Natural killer cell (primary cell): ENCODE measurements around the gene ESR1. TPM values are rescaled to one million over a fixed set of nuclear protein-coding genes. Genes with fewer than 3 reads are reported as not detected.
A peak's percentile ranks its signal among the peaks of the same experiment; 100 is the strongest.

Experiments used
- ATAC-seq, 3 donors: fragments of 150-1000 bp in 2 of 3; fragments of 200-7000 bp in 1 of 3; cut with Tn5 transposase; 1 replicate in 1 of 3; 2 replicates in 2 of 3; pipeline ENCODE4 v1.10.0; 2021; ENCODE audit warnings: mild to moderate bottlenecking in 2 of 3, moderate library complexity in 2 of 3
- DNase-seq, 2 donors: peaks; one replicate each; pipeline versions ENCODE4 v3.0.0 to v3.0.0-alpha.2; 2013 to 2021; ENCODE audit warnings: mixed read lengths in 1 of 2
- H3K27ac ChIP-seq: one replicate; pipeline ENCODE4 v1.5.1; 2013; ENCODE audit warnings: mild to moderate bottlenecking, low read length
- H3K27me3 ChIP-seq: one replicate; pipeline ENCODE4 v1.6.1; 2013; ENCODE audit warnings: low read length; ENCODE audit not compliant: control insufficient read depth, insufficient read depth
- H3K36me3 ChIP-seq: one replicate; pipeline ENCODE4 v1.6.1; 2013; ENCODE audit warnings: low read length; ENCODE audit not compliant: control insufficient read depth, insufficient read depth
- H3K4me1 ChIP-seq: one replicate; pipeline ENCODE4 v1.6.1; 2013; ENCODE audit warnings: low read length; ENCODE audit not compliant: control insufficient read depth, insufficient read depth
- H3K4me3 ChIP-seq: one replicate; pipeline ENCODE4 v1.5.1; 2013; ENCODE audit warnings: low read length
- H3K9me3 ChIP-seq: one replicate; pipeline ENCODE4 v1.6.1; 2013; ENCODE audit warnings: low read length; ENCODE audit not compliant: control insufficient read depth, insufficient read depth
- H3K27ac Mint-ChIP-seq, 2 donors: one replicate each; pipeline ENCODE4 v1.8.0; 2022; ENCODE audit warnings: mild to moderate bottlenecking in 2 of 2, mixed read lengths in 2 of 2, moderate library complexity in 1 of 2
- H3K27me3 Mint-ChIP-seq, 2 donors: one replicate each; pipeline ENCODE4 v1.8.0; 2022; ENCODE audit warnings: low read depth in 2 of 2, mixed read lengths in 2 of 2
- H3K36me3 Mint-ChIP-seq: one replicate; pipeline ENCODE4 v1.8.0; 2022; ENCODE audit warnings: mixed read lengths
- H3K4me1 Mint-ChIP-seq, 2 donors: one replicate each; pipeline ENCODE4 v1.8.0; 2022; ENCODE audit warnings: mixed read lengths in 2 of 2
- H3K4me3 Mint-ChIP-seq: one replicate; pipeline ENCODE4 v1.8.0; 2022; ENCODE audit warnings: mild to moderate bottlenecking, moderate library complexity, mixed read lengths
- H3K9me3 Mint-ChIP-seq, 2 donors: one replicate each; pipeline ENCODE4 v1.8.0; 2022; ENCODE audit warnings: mixed read lengths in 2 of 2
- WGBS: methylation state at CpG from one replicate; pipeline ENCODE4 v1.1.7; 2013; ENCODE audit warnings: missing lambda C conversion rate; ENCODE audit not compliant: insufficient coverage; 5-methylcytosine and 5-hydroxymethylcytosine counted together
- intact Hi-C: fragments of 100-400 bp; cut with micrococcal nuclease; formaldehyde crosslinking; loops from one replicate; pipeline ENCODE4 v1.14.2; 2022
- total RNA-seq, 4 donors: library from RNA; stranded (reverse); fragments of 120-200 nt in 1 of 4; gene quantifications; one replicate each; pipeline versions ENCODE4 v1.2.3 to v1.2.4, GENCODE V29; 2013 to 2022
- TF ChIP-seq, protein P1 (sequence below): fragments of 200-600 bp; IDR thresholded peaks from one replicate; pipeline ENCODE4 v1.8.0; 2022; ENCODE audit warnings: antibody characterized with exemption

The ESR1 gene
- total RNA-seq, 3 donors from 2014 or later (not counting 1 experiment from before 2014, with no cell fraction given), result 0.11 to 0.64 (median 0.60) TPM

DNA sequence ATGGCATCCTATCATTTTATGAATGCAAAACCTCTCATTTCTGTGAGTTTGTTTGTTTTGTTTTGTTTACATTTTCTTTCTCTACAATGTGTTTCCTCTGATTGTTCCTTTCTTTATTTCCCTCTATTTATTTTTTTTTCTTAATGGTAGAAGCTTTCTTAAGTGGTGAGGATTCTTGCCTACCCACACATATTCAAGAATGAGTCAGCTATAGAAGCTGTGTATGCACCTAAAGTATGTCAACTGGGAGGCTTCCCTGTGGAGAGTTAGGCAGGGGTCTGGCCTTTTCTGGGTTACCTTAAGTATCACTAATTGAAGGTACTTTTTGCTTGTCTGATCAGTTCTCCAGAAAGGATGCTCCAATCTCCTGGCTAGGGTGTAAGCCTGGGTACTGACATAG lies 354.0 kb downstream of the ESR1 start:
- DNase-seq (no peak), ATAC-seq (no peak)
- Mint-ChIP-seq H3K4me3 (no peak overlapping the region), H3K27ac (peak overlapping the region; percentile 7), H3K9me3 (no peaks in the 10 kb centered on the region), H3K36me3 (peaks cover 11% of the 10 kb centered on the region), H3K4me1 (peaks cover 7 to 12% of the 10 kb centered on the region in 2 donors), H3K27me3 (no peaks in the 10 kb centered on the region)
- Histone ChIP-seq H3K9me3 (no peaks in the 10 kb centered on the region), H3K27me3 (no peaks in the 10 kb centered on the region), H3K36me3 (peaks cover 52% of the 10 kb centered on the region), H3K4me1 (no peaks in the 10 kb centered on the region), H3K4me3 (no peak overlapping the region), H3K27ac (no peak overlapping the region)
- intact Hi-C loops, result no loop called here
- TF ChIP-seq, protein P1, sequence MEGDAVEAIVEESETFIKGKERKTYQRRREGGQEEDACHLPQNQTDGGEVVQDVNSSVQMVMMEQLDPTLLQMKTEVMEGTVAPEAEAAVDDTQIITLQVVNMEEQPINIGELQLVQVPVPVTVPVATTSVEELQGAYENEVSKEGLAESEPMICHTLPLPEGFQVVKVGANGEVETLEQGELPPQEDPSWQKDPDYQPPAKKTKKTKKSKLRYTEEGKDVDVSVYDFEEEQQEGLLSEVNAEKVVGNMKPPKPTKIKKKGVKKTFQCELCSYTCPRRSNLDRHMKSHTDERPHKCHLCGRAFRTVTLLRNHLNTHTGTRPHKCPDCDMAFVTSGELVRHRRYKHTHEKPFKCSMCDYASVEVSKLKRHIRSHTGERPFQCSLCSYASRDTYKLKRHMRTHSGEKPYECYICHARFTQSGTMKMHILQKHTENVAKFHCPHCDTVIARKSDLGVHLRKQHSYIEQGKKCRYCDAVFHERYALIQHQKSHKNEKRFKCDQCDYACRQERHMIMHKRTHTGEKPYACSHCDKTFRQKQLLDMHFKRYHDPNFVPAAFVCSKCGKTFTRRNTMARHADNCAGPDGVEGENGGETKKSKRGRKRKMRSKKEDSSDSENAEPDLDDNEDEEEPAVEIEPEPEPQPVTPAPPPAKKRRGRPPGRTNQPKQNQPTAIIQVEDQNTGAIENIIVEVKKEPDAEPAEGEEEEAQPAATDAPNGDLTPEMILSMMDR, result no peak

DNA sequence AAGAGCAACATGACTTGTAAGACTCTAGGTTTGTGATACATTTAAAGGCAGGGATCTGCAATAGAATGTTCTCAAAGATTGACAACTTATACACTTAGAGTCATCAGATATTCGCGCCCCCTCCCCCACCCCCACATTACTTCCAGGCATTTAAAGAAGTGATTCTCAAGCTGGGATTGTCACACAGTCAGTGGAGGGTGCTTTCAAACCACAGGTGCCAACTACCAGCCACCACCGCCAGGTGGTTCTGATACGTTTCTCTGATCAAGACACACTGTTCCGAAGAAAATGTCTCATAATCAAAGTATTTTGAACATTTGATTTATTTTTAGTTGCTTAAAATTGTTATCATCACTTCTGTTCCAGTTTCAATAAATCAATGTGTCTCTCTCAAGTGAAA lies 357.5 kb downstream of the ESR1 start:
- peaks cover 25% of the 10 kb centered on the region for H3K36me3 Mint-ChIP-seq

DNA sequence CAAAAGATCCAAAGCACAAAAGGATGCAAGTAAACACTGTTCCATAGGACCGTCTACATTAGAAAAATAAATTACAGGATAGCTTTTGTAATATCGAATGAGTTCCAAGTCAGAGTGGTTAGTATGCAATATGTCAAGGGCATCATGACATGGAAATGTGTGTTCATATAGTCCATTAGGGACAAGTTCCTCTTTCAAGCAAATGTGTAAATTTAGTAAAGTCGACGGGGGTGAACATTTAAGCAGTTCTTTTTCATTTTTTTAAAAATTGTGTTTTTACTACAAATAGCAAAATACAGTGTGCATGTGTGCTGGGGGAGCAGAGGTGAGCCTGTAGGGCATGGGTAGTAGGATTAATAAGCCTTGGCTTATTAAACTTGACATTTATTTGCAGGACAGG lies 359.0 kb downstream of the ESR1 start:
- TF ChIP-seq, protein P1, result no peak
- no peaks in the 10 kb centered on the region for H3K27me3 ChIP-seq
- peaks cover 5% of the 10 kb centered on the region for H3K4me1 ChIP-seq
- Mint-ChIP-seq H3K4me1 (peaks cover 28 to 34% of the 10 kb centered on the region in 2 donors), H3K27me3 (no peaks in the 10 kb centered on the region), H3K36me3 (peaks cover 25% of the 10 kb centered on the region), H3K9me3 (no peaks in the 10 kb centered on the region), H3K4me3 (no peak overlapping the region), H3K27ac (peak overlapping the region in 1 of 2 donors; percentile 32)
- 52% methylated on average over 4 of the region's 4 CpGs for WGBS
- no peaks in the 10 kb centered on the region for H3K9me3 ChIP-seq
- ATAC-seq (no peak), DNase-seq (no peak)
- H3K4me3 ChIP-seq, result no peak overlapping the region
- H3K36me3 ChIP-seq, result peaks cover 62% of the 10 kb centered on the region
- H3K27ac ChIP-seq, result no peak overlapping the region
- intact Hi-C loops, result no loop called here

More for the DNA sequence above, 357.5 kb downstream of the ESR1 start:
- no peaks in the 10 kb centered on the region for H3K27me3 Mint-ChIP-seq
- no peak overlapping the region for H3K27ac Mint-ChIP-seq
- Histone ChIP-seq H3K27ac (no peak overlapping the region), H3K9me3 (no peaks in the 10 kb centered on the region), H3K36me3 (peaks cover 56% of the 10 kb centered on the region), H3K27me3 (no peaks in the 10 kb centered on the region), H3K4me3 (no peak overlapping the region), H3K4me1 (no peaks in the 10 kb centered on the region)
- 90% methylated on average over 4 of the region's 5 CpGs for WGBS
- H3K4me1 Mint-ChIP-seq, result peaks cover 18 to 21% of the 10 kb centered on the region in 2 donors
- TF ChIP-seq, protein P1, result no peak
- DNase-seq, result peak in 1 of 2 donors; percentile 16
- no peaks in the 10 kb centered on the region for H3K9me3 Mint-ChIP-seq
- no peak overlapping the region for H3K4me3 Mint-ChIP-seq
- ATAC-seq, result no peak
- intact Hi-C loops, result no loop called here

DNA sequence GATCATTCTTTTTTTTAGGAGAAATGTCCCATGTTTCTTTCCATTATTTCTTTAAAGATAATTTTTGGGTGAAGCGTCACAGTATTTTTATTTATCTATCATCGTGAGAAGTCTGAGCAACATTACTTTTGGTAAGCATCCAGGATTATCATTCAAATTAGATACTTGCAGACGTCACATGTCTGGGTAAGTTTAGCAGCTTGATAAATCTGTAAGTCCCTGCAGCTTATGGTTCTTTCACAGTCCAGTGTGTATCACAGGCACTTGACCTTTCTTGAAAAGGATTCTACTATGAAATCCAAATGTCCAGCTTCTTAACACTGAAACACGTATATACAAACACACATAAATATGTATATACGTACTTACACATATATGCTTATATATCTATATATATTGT lies 359.4 kb downstream of the ESR1 start:
- Histone ChIP-seq H3K4me1 (peaks cover 5% of the 10 kb centered on the region), H3K36me3 (peaks cover 58% of the 10 kb centered on the region), H3K4me3 (no peak overlapping the region), H3K9me3 (no peaks in the 10 kb centered on the region), H3K27ac (no peak overlapping the region), H3K27me3 (no peaks in the 10 kb centered on the region)
- intact Hi-C loops, result no loop called here
- WGBS, result 98% methylated on average over 2 of the region's 5 CpGs
- ATAC-seq (no peak), DNase-seq (no peak)
- H3K4me1 Mint-ChIP-seq, result peaks cover 26 to 36% of the 10 kb centered on the region in 2 donors
- TF ChIP-seq, protein P1, result no peak
- H3K4me3 Mint-ChIP-seq, result no peak overlapping the region
- H3K27ac Mint-ChIP-seq, result peak overlapping the region in 1 of 2 donors; percentile 32
- peaks cover 25% of the 10 kb centered on the region for H3K36me3 Mint-ChIP-seq
- no peaks in the 10 kb centered on the region for H3K9me3 Mint-ChIP-seq
- H3K27me3 Mint-ChIP-seq, result no peaks in the 10 kb centered on the region
